Ovary (tissue), 3 donors: ENCODE measurements around the gene MORC4.

Experiments used
- EP300 ChIP-seq: sonication (generic); formaldehyde crosslinking; IDR thresholded peaks from one replicate; pipeline ENCODE4 v1.6.1; 2017; ENCODE audit warnings: antibody characterized with exemption
- POLR2A ChIP-seq: fragments of 450-650 bp; IDR thresholded peaks from one replicate; pipeline ENCODE4 v1.6.1; 2017; ENCODE audit warnings: antibody characterized with exemption, mild to moderate bottlenecking, moderate library complexity
- TF ChIP-seq, protein P1 (sequence below), 3 donors: fragments of 450-650 bp in 2 of 3; fragments of 200-600 bp in 1 of 3; IDR thresholded peaks; one replicate each; pipeline versions ENCODE4 v1.5.1 to v1.8.0; 2016 to 2022; ENCODE audit warnings: antibody characterized with exemption in 3 of 3, mild to moderate bottlenecking in 1 of 3
- donor health status: DM: no; HTN: no; CAD: no.

DNA sequence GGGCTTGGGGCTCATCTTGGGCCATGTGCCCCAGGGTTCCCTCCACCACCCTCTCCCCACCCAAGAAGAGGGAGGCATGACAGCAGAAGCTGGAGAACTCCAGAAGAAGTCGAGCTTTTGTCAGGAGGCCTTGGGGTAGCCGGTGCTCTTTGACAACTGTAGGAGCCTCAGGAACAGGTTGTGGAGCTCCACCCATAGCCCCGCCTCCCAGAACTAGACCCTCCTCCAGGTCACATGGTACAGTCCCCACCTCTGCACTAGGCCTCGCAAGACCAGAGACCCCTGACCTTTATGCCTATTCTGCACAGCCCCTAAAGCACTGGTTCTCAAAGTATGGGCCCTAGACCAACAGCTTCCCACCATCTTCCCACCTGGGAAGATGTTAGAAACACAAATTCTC, 8.0 kb upstream of the MORC4 start:
- TF ChIP-seq, protein P1, sequence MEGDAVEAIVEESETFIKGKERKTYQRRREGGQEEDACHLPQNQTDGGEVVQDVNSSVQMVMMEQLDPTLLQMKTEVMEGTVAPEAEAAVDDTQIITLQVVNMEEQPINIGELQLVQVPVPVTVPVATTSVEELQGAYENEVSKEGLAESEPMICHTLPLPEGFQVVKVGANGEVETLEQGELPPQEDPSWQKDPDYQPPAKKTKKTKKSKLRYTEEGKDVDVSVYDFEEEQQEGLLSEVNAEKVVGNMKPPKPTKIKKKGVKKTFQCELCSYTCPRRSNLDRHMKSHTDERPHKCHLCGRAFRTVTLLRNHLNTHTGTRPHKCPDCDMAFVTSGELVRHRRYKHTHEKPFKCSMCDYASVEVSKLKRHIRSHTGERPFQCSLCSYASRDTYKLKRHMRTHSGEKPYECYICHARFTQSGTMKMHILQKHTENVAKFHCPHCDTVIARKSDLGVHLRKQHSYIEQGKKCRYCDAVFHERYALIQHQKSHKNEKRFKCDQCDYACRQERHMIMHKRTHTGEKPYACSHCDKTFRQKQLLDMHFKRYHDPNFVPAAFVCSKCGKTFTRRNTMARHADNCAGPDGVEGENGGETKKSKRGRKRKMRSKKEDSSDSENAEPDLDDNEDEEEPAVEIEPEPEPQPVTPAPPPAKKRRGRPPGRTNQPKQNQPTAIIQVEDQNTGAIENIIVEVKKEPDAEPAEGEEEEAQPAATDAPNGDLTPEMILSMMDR (IDR thresholded peaks at IDR 0.05): no peak
- TF ChIP-seq EP300 (no peak), POLR2A (no peak)
